Right hindlimb (tissue), 1 donor: Measurements from ENCODE around the gene EYS.
"Not testable (repeated sequence)": the region's sequence is repeated elsewhere in the genome, so short reads cannot be mapped to it uniquely, and the experiment has no call there.

Experiments
- DNase-seq: peaks from one replicate; pipeline ENCODE4 v3.0.0-alpha.2; 2018

The EYS gene

DNA sequence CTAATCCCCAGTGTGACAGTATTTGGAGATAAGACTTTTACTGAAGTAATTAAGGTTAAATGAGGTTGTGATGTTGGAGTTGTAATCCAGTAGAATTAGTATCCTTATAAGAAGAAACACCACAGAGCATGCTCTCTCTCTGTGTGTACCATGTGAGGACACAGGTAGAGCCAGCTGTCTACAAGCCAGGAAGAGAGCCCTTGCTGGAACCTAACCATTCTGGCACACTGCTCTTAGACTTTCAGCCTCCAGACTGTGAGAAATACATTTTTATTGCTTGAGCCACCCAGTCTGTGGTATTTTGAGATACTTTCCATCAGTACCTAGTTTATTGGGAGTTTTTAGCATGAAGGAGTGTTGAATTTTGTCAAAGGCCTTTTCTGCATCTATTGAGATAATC, 1961.2 kb downstream of the EYS start:
- no peak for DNase-seq

DNA sequence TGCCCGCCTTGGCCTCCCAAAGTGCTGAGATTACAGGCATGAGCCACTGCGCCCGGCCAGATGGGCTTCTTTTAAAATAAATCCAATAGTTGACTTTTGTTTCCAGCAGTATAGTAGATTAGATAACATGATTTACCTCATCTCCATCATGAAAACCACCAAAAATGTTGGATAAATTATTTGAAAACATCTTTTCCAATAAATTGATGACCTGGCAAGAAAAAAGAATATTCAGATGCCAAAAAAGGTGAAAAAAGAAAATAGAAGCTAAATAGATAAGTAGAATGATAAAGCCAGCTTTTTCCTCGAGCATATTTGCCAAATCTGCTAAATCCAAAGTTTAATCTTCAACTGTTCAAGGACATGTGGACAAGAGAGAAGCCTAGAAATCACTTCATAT, 1962.2 kb downstream of the EYS start:
- DNase-seq = no peak

- no peak for DNase-seq
Observed at GRCh38 chr6:63743691-63744090, 1963.3 kb downstream of the EYS start.

- no peak for DNase-seq
Observed at GRCh38 chr6:63742060-63742459, 1965.0 kb downstream of the EYS start.

DNA sequence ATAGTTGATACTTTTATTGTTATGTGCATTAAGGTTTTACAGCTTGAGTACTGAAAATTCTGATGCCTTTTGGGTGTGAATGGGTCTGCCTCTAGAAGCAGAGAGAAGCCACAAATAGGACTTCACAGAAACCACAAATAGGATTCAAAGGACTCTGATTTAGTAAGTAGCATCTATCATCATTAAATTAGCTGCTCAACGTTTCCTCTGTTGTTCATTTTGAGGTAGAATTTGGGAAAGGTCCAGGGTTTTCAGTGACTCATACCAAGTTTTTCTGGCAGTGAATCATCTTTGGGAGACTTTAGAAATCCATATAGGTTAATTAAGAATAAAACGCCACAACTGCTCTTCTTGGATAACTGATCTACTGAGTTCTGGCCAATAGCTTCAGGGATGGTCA, 1966.3 kb downstream of the EYS start:
- DNase-seq = no peak

DNA sequence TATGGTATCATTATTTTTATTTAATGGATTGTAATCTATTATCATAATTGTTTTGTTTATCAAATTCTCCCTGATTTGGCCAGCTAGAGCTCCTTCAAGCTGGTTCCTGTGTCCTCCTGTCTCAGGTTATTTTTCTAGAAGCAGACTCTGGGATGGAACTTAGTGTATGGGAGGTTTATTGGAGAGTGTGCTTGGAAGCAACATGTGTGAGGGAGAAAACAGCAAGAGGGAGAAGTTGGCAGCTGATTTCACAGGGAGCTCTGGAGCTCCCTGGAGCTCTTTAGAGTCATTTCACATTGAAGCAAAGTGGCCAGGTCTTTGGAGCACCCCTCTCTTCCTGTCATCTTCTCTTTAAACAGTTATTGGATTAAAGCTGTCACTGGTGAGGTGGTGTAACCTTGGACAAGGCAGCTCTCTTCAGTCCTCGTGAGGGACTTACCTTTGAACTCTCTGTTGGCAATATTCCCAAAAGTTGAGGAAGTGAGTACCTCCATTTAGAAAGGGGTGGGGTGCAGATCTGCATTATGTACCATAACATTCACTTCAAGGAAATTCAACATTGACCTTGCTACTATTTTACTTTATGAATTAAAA, 1967.8 kb downstream of the EYS start:
- DNase-seq = no peak

- not testable (repeated sequence) for DNase-seq
Observed at GRCh38 chr6:63738190-63738589, 1968.8 kb downstream of the EYS start.

- DNase-seq = no peak
Observed at GRCh38 chr6:63734923-63735322, 1972.1 kb downstream of the EYS start.

DNA sequence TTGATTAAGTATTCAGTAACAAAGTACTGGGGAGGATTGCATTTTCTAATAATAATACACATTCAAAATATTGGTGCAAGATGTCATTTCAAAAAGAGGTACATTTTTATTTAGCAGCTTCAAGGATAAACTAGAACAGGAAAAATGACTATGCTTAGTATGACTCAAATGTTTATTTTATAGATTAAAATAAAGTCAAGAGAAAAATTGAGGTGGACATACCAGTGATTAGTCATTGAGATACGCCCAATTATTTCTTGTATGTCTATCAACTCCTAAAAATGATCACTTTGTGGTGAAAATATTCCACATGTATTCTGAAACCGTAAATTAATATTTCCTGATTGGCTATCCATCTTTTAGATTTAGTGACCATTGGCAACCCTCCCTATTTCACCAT, 1974.7 kb downstream of the EYS start:
- DNase-seq = no peak

DNA sequence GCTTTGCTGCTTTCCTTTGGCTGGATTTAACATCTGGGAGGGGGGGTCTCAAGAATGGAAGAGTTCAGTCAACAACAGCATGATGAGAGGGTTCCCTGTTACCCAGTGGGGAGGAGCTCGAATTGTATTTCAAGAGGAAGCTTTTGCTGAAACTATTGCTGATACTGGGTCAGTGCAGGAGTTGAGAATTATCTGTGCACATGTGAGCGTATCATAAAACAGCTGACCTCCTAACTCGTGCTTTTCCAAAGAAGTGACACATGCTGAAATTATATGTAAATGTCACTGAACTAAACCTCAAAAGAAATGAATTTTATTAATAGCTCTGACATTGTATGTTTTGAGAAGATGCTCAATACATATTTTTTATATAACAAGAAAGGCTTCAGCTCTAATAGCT, 1975.1 kb downstream of the EYS start:
- no peak for DNase-seq

GRCh38 chr6:63730311-63730710, 1976.7 kb downstream of the EYS start:
- no peak for DNase-seq

- DNase-seq = no peak
Observed at GRCh38 chr6:63724721-63725120, 1982.3 kb downstream of the EYS start.

DNA sequence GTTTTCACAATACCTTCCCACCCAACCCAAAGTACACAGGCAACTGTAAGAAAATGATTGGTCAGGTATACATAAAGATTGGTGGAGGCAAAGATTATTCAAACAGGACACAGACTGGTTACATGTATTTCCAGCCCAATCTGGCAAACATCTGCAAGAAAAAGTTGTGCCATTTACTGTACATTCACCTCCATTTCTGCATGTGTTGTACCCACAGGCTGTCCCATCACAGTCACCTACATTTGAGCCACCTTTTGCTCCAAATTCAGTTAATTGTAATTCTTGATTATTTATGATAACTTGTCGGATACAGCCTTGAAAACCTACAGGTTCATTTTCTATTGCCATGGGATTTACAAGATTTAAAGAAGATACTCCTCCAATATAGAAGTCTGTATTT, 1985.8 kb downstream of the EYS start:
- DNase-seq = no peak

GRCh38 chr6:63716169-63716568, 1990.9 kb downstream of the EYS start:
- no peak for DNase-seq

DNA sequence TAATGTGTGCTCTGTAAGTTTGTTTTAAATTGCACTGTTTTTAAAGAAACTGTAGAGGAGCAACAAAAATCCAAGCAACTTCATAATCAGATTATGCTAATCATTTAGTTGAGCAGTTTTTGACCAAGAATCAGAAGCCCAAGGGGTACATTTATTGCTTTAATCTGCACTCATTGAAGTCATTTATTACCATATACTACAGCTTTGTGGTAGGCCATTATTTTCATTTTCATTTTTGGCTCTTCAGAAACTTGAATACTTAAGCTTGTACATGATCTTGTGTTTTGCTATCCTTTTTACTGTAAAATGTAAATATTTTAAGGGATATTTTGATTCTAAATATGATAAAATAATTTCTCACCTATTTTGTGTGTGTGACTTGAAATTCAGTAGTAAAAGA, 1992.9 kb downstream of the EYS start:
- DNase-seq = no peak

DNA sequence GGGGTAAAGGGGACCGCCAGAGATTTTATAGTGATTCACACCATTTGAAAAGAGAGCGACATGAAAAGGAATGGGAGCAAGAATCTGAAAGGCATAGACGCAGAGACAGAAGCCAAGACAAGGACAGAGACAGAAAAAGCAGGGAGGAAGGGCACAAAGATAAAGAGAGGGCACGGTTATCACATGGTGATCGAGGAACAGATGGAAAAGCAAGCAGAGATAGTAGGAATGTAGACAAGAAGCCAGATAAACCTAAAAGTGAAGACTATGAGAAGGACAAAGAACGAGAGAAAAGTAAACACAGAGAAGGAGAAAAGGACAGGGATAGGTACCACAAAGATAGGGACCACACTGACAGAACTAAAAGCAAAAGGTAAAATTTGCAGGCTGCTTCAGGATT, 1993.7 kb downstream of the EYS start:
- no peak for DNase-seq

- no peak for DNase-seq
Observed at GRCh38 chr6:63709148-63709547, 1997.9 kb downstream of the EYS start.

- DNase-seq = no peak
Observed at GRCh38 chr6:63708631-63709030, 1998.4 kb downstream of the EYS start.

- DNase-seq = no peak
Observed at GRCh38 chr6:63706630-63707029, 2000.4 kb downstream of the EYS start.

- no peak for DNase-seq
Observed at GRCh38 chr6:63705707-63706106, 2001.3 kb downstream of the EYS start.

- no peak for DNase-seq
Observed at GRCh38 chr6:63690221-63690620, 2016.8 kb downstream of the EYS start.

GRCh38 chr6:63689421-63689820, 2017.6 kb downstream of the EYS start:
- DNase-seq = no peak

DNA sequence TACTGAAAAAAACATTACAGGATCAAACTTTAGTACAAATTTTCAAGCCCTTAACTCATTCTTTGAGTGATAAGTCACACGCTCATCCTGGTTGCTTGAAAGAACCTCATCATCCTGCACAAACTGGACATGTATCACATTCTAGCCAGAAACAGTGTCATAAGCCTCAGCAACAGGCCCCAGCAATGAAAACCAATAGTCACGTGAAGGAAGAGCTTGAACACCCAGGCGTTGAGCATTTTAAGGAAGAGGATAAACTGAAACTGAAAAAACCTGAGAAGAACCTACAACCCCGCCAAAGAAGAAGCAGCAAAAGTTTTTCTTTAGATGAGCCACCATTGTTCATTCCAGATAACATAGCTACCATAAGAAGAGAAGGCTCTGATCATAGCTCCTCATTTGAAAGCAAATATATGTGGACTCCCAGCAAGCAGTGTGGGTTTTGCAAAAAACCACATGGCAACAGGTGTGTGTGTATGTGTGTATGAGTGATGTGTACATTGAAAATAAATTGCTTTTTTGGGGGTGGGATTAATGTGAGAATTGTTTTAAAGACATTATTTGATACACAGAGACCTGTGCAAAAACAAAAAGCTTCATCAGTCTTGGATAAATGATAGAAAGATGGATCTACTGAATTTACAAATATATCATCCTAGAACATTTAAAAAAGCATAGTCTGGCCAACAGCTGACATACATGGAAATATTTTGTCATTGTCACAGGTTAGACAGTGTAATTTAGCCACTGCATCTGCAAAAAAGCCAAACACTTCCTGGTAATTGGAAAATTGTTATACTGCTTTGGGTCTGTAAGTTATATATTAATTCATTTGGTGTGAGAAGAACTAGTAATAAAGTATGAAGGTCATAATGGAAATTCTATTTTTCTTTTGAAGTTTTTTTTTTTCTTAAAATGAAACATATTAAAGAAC, 2021.3 kb downstream of the EYS start:
- no peak for DNase-seq

DNA sequence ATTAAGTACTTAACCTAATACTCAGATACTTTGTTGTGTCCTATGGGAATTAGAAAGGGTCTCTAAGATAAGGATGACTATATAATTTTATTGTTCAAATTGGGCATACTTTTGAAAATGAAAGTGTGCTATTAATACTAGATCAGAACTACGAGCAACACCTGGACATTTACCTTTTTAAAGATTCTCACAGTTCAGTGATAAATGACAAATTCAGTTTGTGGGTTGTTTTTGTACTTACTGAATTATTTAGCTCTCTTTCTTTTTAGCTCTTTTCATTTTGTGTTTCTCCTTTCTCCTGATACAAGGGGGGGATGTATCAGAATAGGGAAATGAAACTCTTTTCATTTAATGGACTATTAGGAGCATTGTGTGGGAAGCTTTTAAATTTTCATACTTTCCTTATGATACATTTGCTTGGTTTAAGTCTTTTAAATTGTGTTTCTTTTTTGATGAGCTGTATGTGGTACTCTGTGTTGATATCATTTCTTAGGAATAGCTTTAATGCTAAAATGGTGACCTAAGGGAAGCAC, 2023.9 kb downstream of the EYS start:
- DNase-seq = no peak
